Uterus (tissue), 4 donors: ENCODE results near the gene STK25. TPM values are rescaled to one million over a fixed set of nuclear protein-coding genes. Genes with fewer than 3 reads are reported as not detected.

Experiments
- DNase-seq, 2 donors: peaks; one replicate each; pipeline ENCODE4 v3.0.0-alpha.2; 2019 to 2020
- H3K27ac ChIP-seq, 2 donors: fragments of 200-600 bp; sonication (generic); 1 replicate in 1 of 2; 2 replicates in 1 of 2; pipeline ENCODE4 v1.5.1; 2016 to 2018
- H3K27me3 ChIP-seq, 2 donors: fragments of 200-600 bp; sonication (generic); one replicate each; pipeline ENCODE4 v1.5.1; 2018 to 2019; ENCODE audit warnings: control low read depth in 1 of 2
- H3K36me3 ChIP-seq, 2 donors: fragments of 200-600 bp; sonication (generic); one replicate each; pipeline ENCODE4 v1.5.1; 2019; ENCODE audit warnings: control low read depth in 1 of 2
- H3K4me1 ChIP-seq, 2 donors: fragments of 200-600 bp; sonication (generic); one replicate each; pipeline ENCODE4 v1.5.1; 2018 to 2019; ENCODE audit warnings: control low read depth in 1 of 2
- H3K4me3 ChIP-seq, 2 donors: fragments of 200-600 bp; sonication (generic); 1 replicate in 1 of 2; 2 replicates in 1 of 2; pipeline ENCODE4 v1.5.1; 2018 to 2019; ENCODE audit warnings: mild to moderate bottlenecking in 1 of 2
- H3K9me3 ChIP-seq, 2 donors: fragments of 200-600 bp; sonication (generic); one replicate each; pipeline ENCODE4 v1.5.1; 2019; ENCODE audit warnings: control low read depth in 1 of 2
- POLR2A ChIP-seq, 2 donors: fragments of 450-650 bp; IDR thresholded peaks; one replicate each; pipeline ENCODE4 v1.6.1; 2016; ENCODE audit warnings: antibody characterized with exemption in 2 of 2, mild to moderate bottlenecking in 1 of 2, moderate library complexity in 1 of 2
- intact Hi-C: fragments of 100-400 bp; cut with DNase I; formaldehyde crosslinking; loops from one replicate; pipeline ENCODE4 v1.15.1; 2023; ENCODE audit warnings: low total_unique reads
- total RNA-seq, 4 donors: library from RNA; depleted of rRNA in 3 of 4; stranded (reverse); fragments of >200 nt in 3 of 4; gene quantifications; one replicate each; pipeline versions ENCODE4 v1.1.0 to v1.2.4, GENCODE V29; 2014 to 2023
- TF ChIP-seq, protein P1 (sequence below), 4 experiments: fragments of 200-600 bp in 2 of 4; fragments of 450-650 bp in 2 of 4; sonication (generic) in 2 of 4; IDR thresholded peaks; one replicate each; pipeline ENCODE4 v1.5.1; 2016 to 2019; ENCODE audit warnings: antibody characterized with exemption in 4 of 4, mild to moderate bottlenecking in 2 of 4, moderate library complexity in 1 of 4
- donor health status: DM: yes; HTN: yes; CAD: no.

STK25 gene
- total RNA-seq, 4 donors from 2014 or later: 77.6 to 191 (median 165) TPM

- intact Hi-C loops: no loop called here
- Histone ChIP-seq H3K27ac (no peak overlapping the region), H3K36me3 (no peaks in the 10 kb centered on the region), H3K4me1 (no peaks in the 10 kb centered on the region), H3K27me3 (no peaks in the 10 kb centered on the region), H3K4me3 (no peak overlapping the region), H3K9me3 (no peaks in the 10 kb centered on the region)
- no peak for DNase-seq
- no peak for TF ChIP-seq POLR2A (IDR thresholded peaks at IDR 0.05)
- TF ChIP-seq, protein P1, sequence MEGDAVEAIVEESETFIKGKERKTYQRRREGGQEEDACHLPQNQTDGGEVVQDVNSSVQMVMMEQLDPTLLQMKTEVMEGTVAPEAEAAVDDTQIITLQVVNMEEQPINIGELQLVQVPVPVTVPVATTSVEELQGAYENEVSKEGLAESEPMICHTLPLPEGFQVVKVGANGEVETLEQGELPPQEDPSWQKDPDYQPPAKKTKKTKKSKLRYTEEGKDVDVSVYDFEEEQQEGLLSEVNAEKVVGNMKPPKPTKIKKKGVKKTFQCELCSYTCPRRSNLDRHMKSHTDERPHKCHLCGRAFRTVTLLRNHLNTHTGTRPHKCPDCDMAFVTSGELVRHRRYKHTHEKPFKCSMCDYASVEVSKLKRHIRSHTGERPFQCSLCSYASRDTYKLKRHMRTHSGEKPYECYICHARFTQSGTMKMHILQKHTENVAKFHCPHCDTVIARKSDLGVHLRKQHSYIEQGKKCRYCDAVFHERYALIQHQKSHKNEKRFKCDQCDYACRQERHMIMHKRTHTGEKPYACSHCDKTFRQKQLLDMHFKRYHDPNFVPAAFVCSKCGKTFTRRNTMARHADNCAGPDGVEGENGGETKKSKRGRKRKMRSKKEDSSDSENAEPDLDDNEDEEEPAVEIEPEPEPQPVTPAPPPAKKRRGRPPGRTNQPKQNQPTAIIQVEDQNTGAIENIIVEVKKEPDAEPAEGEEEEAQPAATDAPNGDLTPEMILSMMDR (IDR thresholded peaks at IDR 0.05): no peak
These were observed 23.0 kb downstream of the STK25 start for GRCh38 chr2:241485172-241485911.

DNA sequence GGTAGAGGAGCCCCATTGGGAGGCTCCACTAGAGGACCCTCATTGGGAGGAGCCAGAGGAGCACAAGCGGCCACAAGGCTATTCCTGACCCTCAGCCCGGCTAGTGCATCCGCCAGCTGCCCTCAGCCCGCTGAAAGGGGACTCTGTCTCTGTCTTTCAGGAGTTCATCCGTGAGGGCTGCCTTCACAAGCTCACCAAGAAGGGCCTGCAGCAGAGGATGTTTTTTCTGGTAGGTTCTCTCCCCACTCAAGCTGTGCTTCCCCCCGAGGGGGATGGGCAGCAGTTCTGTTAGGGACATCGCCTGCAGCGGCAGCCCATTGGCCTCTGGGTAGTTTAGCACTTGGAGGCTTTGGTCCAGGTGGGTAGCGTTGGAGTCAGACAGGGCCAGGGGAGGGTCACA is 25.1 kb downstream of the STK25 start:
- Histone ChIP-seq H3K27me3 (no peaks in the 10 kb centered on the region), H3K4me3 (no peak overlapping the region), H3K4me1 (no peaks in the 10 kb centered on the region), H3K27ac (no peak overlapping the region), H3K36me3 (no peaks in the 10 kb centered on the region), H3K9me3 (no peaks in the 10 kb centered on the region)
- intact Hi-C loops: no loop called here
- no peak for DNase-seq
- TF ChIP-seq, protein P1 (IDR thresholded peaks at IDR 0.05): no peak
- TF ChIP-seq POLR2A (IDR thresholded peaks at IDR 0.05): no peak

DNA sequence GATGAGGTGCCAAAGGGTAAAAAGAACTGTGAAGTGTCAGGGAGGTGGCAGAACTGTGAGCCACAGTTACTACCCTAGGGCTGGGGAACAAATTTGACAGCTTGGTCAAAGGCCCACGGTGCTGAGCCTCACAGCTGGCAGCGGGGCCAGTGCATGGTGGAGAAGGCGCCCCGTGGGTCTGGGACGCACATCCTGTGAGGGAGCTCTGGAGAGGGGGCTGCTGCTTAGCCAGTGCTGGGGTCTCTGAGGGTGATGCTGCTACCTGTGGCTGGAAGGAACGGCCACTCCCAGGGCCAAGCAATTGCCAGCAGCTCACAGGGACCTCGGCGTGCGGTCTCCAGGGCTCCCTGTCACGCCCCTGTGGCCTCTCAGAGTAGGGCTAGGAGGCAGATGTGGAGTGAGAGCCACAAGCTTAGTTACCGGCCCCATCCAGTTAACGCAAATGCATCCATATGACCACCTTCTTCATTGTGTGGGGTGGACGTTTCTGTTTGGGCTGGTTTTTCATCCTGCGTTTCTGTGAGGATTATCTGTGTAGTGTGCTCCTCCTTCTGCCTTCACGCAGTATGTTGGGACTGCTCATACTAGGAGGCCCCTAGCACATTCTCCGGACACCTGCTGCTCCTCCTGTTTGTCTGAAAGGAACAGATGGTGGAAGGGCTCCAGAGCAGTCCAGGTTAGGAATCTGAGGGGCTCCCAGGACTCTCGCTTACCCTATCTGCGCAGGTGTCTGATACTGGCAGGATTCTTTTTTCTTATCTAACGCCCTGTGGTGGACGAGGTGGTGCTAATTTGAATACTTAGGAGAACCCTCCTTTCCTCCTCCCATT is 26.0 kb downstream of the STK25 start:
- Histone ChIP-seq H3K36me3 (no peaks in the 10 kb centered on the region), H3K4me1 (no peaks in the 10 kb centered on the region), H3K9me3 (no peaks in the 10 kb centered on the region), H3K27ac (no peak overlapping the region), H3K4me3 (no peak overlapping the region), H3K27me3 (no peaks in the 10 kb centered on the region)
- DNase-seq: no peak
- intact Hi-C loops: no loop called here
- TF ChIP-seq, protein P1 (IDR thresholded peaks at IDR 0.05): no peak
- TF ChIP-seq POLR2A (IDR thresholded peaks at IDR 0.05): no peak

DNA sequence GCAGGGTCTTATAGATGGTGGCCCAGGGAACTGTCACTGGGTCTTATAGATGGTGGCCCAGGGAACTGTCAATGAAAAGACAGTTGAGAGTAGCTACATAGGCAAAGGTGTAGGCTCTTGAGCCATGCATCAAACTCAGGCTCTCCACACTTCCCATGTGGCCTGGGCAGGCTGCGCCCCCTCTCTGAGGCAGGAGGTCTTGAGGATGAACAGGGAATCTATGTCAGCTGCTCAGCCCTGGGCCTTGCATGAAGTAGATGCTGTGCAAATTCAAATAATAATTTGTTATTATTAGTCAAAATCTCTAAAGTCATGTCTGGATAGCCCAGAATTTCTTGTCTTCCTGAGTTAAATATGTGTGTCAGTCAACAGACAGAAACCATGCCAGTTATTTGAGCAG is 26.7 kb downstream of the STK25 start:
- no peak overlapping the region for H3K4me3 ChIP-seq
- no peak overlapping the region for H3K27ac ChIP-seq
- no peaks in the 10 kb centered on the region for H3K36me3 ChIP-seq
- H3K4me1 ChIP-seq: no peaks in the 10 kb centered on the region
- no peak for DNase-seq
- intact Hi-C loops: no loop called here
- H3K9me3 ChIP-seq: no peaks in the 10 kb centered on the region
- TF ChIP-seq, protein P1 (IDR thresholded peaks at IDR 0.05): no peak
- TF ChIP-seq POLR2A (IDR thresholded peaks at IDR 0.05): no peak
- no peaks in the 10 kb centered on the region for H3K27me3 ChIP-seq
